ENCODE measurements around the gene FXR1.

GRCh38 chr3:180959691-180960090, 47.2 kb downstream of the FXR1 start:
- TF ChIP-seq CTCF (IDR thresholded peaks at IDR 0.05; ENCODE audit: low read depth, low read length, missing input control) (no peak), REST (IDR thresholded peaks at IDR 0.05) (no peak), RXRA (IDR thresholded peaks at IDR 0.05) (no peak), EGR1 (IDR thresholded peaks at IDR 0.05; ENCODE audit: low read depth in 2 of 2) (no peak), GABPA (IDR thresholded peaks at IDR 0.05 in 1 of 2, conservative IDR thresholded peaks at IDR 0.05 in 1 of 2) (no peak), RAD21 (IDR thresholded peaks at IDR 0.05) (no peak), TAF1 (conservative IDR thresholded peaks at IDR 0.05) (no peak), SP1 (IDR thresholded peaks at IDR 0.05) (no peak), MAX (IDR thresholded peaks at IDR 0.05) (no peak)
